GM06990 (cell line): ENCODE measurements around the gene ATIC.

Experiments used
- DNase-seq: peaks from one replicate; pipeline ENCODE4 v3.0.0-alpha.2; 2011; ENCODE audit not compliant: insufficient read length; ENCODE audit errors: extremely low read depth
- H3K27me3 ChIP-seq: replicated peaks from 2 replicates; pipeline ENCODE4 v1.6.0; 2011; ENCODE audit warnings: low read length; ENCODE audit not compliant: control insufficient read depth, insufficient read depth
- H3K36me3 ChIP-seq: 2 replicates; pipeline ENCODE4 v1.5.1; 2011; ENCODE audit warnings: low read length; ENCODE audit not compliant: control insufficient read depth, insufficient read depth
- H3K4me3 ChIP-seq: replicated peaks from 2 replicates; pipeline ENCODE4 v1.5.1; 2011; ENCODE audit warnings: low read depth, mild to moderate bottlenecking, control low read depth, low read length
- CTCF ChIP-seq: IDR thresholded peaks from 2 replicates; pipeline ENCODE4 v1.5.1; 2011; ENCODE audit warnings: low read length, control low read depth, mild to moderate bottlenecking, inconsistent platforms; ENCODE audit not compliant: insufficient read depth, poor library complexity, severe bottlenecking

The ATIC gene

GRCh38 chr2:215361876-215362561 is 50.2 kb downstream of the ATIC start:
- no peak for TF ChIP-seq CTCF
- Histone ChIP-seq H3K27me3 (no peaks in the 10 kb centered on the region), H3K4me3 (no peak overlapping the region), H3K36me3 (peaks cover 8% of the 10 kb centered on the region)
- no peak for DNase-seq

GRCh38 chr2:215362562-215362904 is 50.7 kb downstream of the ATIC start:
- H3K4me3 ChIP-seq, result no peak overlapping the region
- no peaks in the 10 kb centered on the region for H3K27me3 ChIP-seq
- peaks cover 8% of the 10 kb centered on the region for H3K36me3 ChIP-seq
- DNase-seq, result no peak
- TF ChIP-seq CTCF, result no peak

GRCh38 chr2:215363039-215363438 is 51.2 kb downstream of the ATIC start:
- no peak overlapping the region for H3K4me3 ChIP-seq
- no peak for DNase-seq
- H3K27me3 ChIP-seq, result no peaks in the 10 kb centered on the region
- H3K36me3 ChIP-seq, result peaks cover 8% of the 10 kb centered on the region
- no peak for TF ChIP-seq CTCF

- H3K27me3 ChIP-seq, result no peaks in the 10 kb centered on the region
- no peak for TF ChIP-seq CTCF
- peaks cover 8% of the 10 kb centered on the region for H3K36me3 ChIP-seq
- H3K4me3 ChIP-seq, result no peak overlapping the region
- no peak for DNase-seq
Observed at GRCh38 chr2:215363461-215364156, 51.8 kb downstream of the ATIC start.

GRCh38 chr2:215364157-215365155 is 52.6 kb downstream of the ATIC start:
- no peak for TF ChIP-seq CTCF
- no peak for DNase-seq
- Histone ChIP-seq H3K27me3 (no peaks in the 10 kb centered on the region), H3K4me3 (no peak overlapping the region), H3K36me3 (peaks cover 7% of the 10 kb centered on the region)
